ENCODE results near the gene TAF11L14.
"Not testable (repeated sequence)": the region's sequence is repeated elsewhere in the genome, so short reads cannot be mapped to it uniquely, and the experiment has no call there.

DNA sequence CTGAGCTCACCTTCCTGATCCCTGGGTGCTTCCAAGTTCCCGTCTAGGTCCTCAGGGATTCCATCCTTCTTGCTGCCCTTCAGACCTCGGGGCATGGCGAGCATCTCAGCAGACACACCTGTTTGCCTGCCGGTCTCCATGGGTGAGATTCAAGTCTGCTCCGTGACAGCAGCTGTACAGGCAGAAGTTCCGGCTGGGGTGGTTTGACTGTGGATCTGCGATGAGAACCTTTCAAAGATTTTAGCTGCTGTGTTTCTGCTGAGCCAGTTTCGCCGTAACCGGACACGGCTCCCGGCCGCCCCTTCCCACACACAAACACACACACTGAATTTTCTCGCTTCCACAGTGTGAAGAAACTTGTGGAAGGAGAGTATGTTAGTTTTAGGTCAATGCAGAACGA is 40.0 kb upstream of the TAF11L14 start, which contains the start of gene TAF11L9:
- not testable (repeated sequence) for TF ChIP-seq TCF7L2 (IDR thresholded peaks at IDR 0.05; ENCODE audit: low read depth, low read length)
- TF ChIP-seq, protein P1, sequence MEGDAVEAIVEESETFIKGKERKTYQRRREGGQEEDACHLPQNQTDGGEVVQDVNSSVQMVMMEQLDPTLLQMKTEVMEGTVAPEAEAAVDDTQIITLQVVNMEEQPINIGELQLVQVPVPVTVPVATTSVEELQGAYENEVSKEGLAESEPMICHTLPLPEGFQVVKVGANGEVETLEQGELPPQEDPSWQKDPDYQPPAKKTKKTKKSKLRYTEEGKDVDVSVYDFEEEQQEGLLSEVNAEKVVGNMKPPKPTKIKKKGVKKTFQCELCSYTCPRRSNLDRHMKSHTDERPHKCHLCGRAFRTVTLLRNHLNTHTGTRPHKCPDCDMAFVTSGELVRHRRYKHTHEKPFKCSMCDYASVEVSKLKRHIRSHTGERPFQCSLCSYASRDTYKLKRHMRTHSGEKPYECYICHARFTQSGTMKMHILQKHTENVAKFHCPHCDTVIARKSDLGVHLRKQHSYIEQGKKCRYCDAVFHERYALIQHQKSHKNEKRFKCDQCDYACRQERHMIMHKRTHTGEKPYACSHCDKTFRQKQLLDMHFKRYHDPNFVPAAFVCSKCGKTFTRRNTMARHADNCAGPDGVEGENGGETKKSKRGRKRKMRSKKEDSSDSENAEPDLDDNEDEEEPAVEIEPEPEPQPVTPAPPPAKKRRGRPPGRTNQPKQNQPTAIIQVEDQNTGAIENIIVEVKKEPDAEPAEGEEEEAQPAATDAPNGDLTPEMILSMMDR (IDR thresholded peaks at IDR 0.05), result not testable (repeated sequence)
- TF ChIP-seq, protein P2, sequence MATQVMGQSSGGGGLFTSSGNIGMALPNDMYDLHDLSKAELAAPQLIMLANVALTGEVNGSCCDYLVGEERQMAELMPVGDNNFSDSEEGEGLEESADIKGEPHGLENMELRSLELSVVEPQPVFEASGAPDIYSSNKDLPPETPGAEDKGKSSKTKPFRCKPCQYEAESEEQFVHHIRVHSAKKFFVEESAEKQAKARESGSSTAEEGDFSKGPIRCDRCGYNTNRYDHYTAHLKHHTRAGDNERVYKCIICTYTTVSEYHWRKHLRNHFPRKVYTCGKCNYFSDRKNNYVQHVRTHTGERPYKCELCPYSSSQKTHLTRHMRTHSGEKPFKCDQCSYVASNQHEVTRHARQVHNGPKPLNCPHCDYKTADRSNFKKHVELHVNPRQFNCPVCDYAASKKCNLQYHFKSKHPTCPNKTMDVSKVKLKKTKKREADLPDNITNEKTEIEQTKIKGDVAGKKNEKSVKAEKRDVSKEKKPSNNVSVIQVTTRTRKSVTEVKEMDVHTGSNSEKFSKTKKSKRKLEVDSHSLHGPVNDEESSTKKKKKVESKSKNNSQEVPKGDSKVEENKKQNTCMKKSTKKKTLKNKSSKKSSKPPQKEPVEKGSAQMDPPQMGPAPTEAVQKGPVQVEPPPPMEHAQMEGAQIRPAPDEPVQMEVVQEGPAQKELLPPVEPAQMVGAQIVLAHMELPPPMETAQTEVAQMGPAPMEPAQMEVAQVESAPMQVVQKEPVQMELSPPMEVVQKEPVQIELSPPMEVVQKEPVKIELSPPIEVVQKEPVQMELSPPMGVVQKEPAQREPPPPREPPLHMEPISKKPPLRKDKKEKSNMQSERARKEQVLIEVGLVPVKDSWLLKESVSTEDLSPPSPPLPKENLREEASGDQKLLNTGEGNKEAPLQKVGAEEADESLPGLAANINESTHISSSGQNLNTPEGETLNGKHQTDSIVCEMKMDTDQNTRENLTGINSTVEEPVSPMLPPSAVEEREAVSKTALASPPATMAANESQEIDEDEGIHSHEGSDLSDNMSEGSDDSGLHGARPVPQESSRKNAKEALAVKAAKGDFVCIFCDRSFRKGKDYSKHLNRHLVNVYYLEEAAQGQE (IDR thresholded peaks at IDR 0.05; ENCODE audit: insufficient read depth in 1 of 2, low read depth in 2 of 2, low read length in 1 of 2), result not testable (repeated sequence)

Measured in Panc1 (cell line).